H1 (cell line): ENCODE results near the gene ARL2BP. TPM values are rescaled to one million over a fixed set of nuclear protein-coding genes. Genes with fewer than 3 reads are reported as not detected.
A peak's percentile ranks its signal among the peaks of the same experiment; 100 is the strongest.
"Not testable (repeated sequence)": the region's sequence is repeated elsewhere in the genome, so short reads cannot be mapped to it uniquely, and the experiment has no call there.

Source experiments
- CTCF ChIA-PET: fragments of 300-600 bp; sonication (Branson Sonifier 250); formaldehyde crosslinking; loops from one replicate; lab custom pipeline; 2021; ENCODE audit not compliant: partially characterized antibody; lab: Charles Lee
- POLR2A ChIA-PET: fragments of 300-600 bp; sonication (Branson Sonifier 250); formaldehyde crosslinking; loops from one replicate; lab custom pipeline; 2021; ENCODE audit warnings: inconsistent platforms; ENCODE audit not compliant: partially characterized antibody; lab: Charles Lee
- DNase-seq, 2 experiments: peaks; one replicate each; pipeline versions ENCODE4 v3.0.0 to v3.0.0-alpha.2; 2010 to 2022; ENCODE audit warnings: low spot score in 2 of 2, low read depth in 1 of 2, mixed read lengths in 1 of 2
- FAIRE-seq: peaks from 2 replicates; lab custom pipeline; 2011; peaks lifted over from hg19 to GRCh38; lab: Jason Lieb, UNC
- H2AFZ ChIP-seq: 2 replicates; pipeline ENCODE4 v1.8.1; 2012; ENCODE audit warnings: low read length, inconsistent platforms
- H2AK5ac ChIP-seq: 2 replicates; pipeline ENCODE4 v1.6.1; 2013; ENCODE audit warnings: low read depth, low read length
- H2BK120ac ChIP-seq: replicated peaks from 2 replicates; pipeline ENCODE3; 2013; ENCODE audit warnings: low read depth, low read length, inconsistent platforms
- H2BK12ac ChIP-seq: 2 replicates; pipeline ENCODE4 v1.6.1; 2013; ENCODE audit warnings: low read depth, low read length
- H2BK15ac ChIP-seq: 2 replicates; pipeline ENCODE4 v1.6.1; 2013; ENCODE audit warnings: low read length
- H2BK20ac ChIP-seq: 2 replicates; pipeline ENCODE4 v1.6.1; 2013; ENCODE audit warnings: low read length
- H2BK5ac ChIP-seq: 2 replicates; pipeline ENCODE4 v1.6.1; 2013; ENCODE audit warnings: low read depth, low read length
- H3K14ac ChIP-seq: 2 replicates; pipeline ENCODE4 v1.6.1; 2013; ENCODE audit warnings: inconsistent platforms; ENCODE audit not compliant: insufficient read length
- H3K18ac ChIP-seq: 2 replicates; pipeline ENCODE4 v1.6.1; 2013; ENCODE audit warnings: low read length; ENCODE audit errors: extremely low read depth
- H3K23ac ChIP-seq: 2 replicates; pipeline ENCODE4 v1.6.1; 2013; ENCODE audit warnings: inconsistent platforms; ENCODE audit not compliant: insufficient read length
- H3K23me2 ChIP-seq: 2 replicates; pipeline ENCODE4 v1.6.1; 2013; ENCODE audit warnings: low read depth, low read length
- H3K27ac ChIP-seq: 2 replicates; pipeline ENCODE4 v1.6.1; 2011; ENCODE audit warnings: low read depth, low read length, inconsistent platforms
- H3K27me3 ChIP-seq, 4 experiments: replicated peaks in 1 of 4; 1 replicate in 1 of 4; 2 replicates in 3 of 4; pipeline versions ENCODE4 v1.6.1 to v1.8.1; 2011 to 2013; ENCODE audit warnings: low read length in 3 of 4, mild to moderate bottlenecking in 3 of 4, inconsistent platforms in 2 of 4, mixed read lengths in 2 of 4, moderate library complexity in 1 of 4; ENCODE audit not compliant: control insufficient read depth in 3 of 4, insufficient read depth in 3 of 4; ENCODE audit errors: extremely low read depth in 1 of 4
- H3K36me3 ChIP-seq, 4 experiments: 2 replicates each; pipeline versions ENCODE4 v1.6.1 to v1.8.1; 2011 to 2013; ENCODE audit warnings: mild to moderate bottlenecking in 4 of 4, low read length in 3 of 4, moderate library complexity in 2 of 4, control low read depth in 1 of 4, inconsistent platforms in 1 of 4; ENCODE audit not compliant: insufficient read depth in 4 of 4, control insufficient read depth in 2 of 4
- H3K4ac ChIP-seq: replicated peaks from 2 replicates; pipeline ENCODE3; 2013; ENCODE audit warnings: low read length, low read depth, mixed read lengths, inconsistent platforms; ENCODE audit not compliant: insufficient read length
- H3K4me1 ChIP-seq, 4 experiments: replicated peaks in 1 of 4; 1 replicate in 1 of 4; 2 replicates in 3 of 4; pipeline versions ENCODE4 v1.6.1 to v1.8.1; 2011 to 2013; ENCODE audit warnings: low read length in 3 of 4, inconsistent platforms in 2 of 4, mixed read lengths in 1 of 4; ENCODE audit not compliant: insufficient read depth in 4 of 4, control insufficient read depth in 3 of 4
- H3K4me2 ChIP-seq, 2 experiments: 2 replicates each; pipeline versions ENCODE4 v1.6.1 to v1.8.1; 2011 to 2013; ENCODE audit warnings: low read depth in 2 of 2, low read length in 2 of 2, control low read depth in 1 of 2, inconsistent platforms in 1 of 2, mild to moderate bottlenecking in 1 of 2; ENCODE audit not compliant: insufficient read depth in 1 of 2
- H3K4me3 ChIP-seq, 4 experiments: fragments of 200-600, 300-600 bp in 1 of 4; sonication (generic), shearing (Covaris generic), sonication (Bioruptor Twin) in 1 of 4; 2 replicates each; pipeline versions ENCODE4 v1.5.1 to v1.8.1; 2011 to 2016; ENCODE audit warnings: low read length in 4 of 4, low read depth in 3 of 4, control low read depth in 2 of 4, inconsistent platforms in 2 of 4, mild to moderate bottlenecking in 2 of 4, mixed read lengths in 1 of 4, moderate library complexity in 1 of 4; ENCODE audit not compliant: insufficient read depth in 2 of 4; ENCODE audit errors: extremely low read depth in 1 of 4
- H3K56ac ChIP-seq: replicated peaks from 2 replicates; pipeline ENCODE3; 2013; ENCODE audit warnings: low read depth, mild to moderate bottlenecking, mixed read lengths, low read length, inconsistent platforms; ENCODE audit not compliant: insufficient read length
- H3K79me1 ChIP-seq: 2 replicates; pipeline ENCODE4 v1.6.1; 2013; ENCODE audit warnings: low read depth, low read length, control low read depth
- H3K79me2 ChIP-seq, 2 experiments: 2 replicates each; pipeline versions ENCODE4 v1.6.1 to v1.8.1; 2012 to 2013; ENCODE audit warnings: low read length in 2 of 2, mild to moderate bottlenecking in 2 of 2, inconsistent platforms in 1 of 2; ENCODE audit not compliant: insufficient read depth in 2 of 2, control insufficient read depth in 1 of 2
- H3K9ac ChIP-seq, 4 experiments: replicated peaks in 1 of 4; 1 replicate in 1 of 4; 2 replicates in 3 of 4; pipeline versions ENCODE4 v1.6.1 to v1.8.1; 2011 to 2013; ENCODE audit warnings: low read depth in 3 of 4, low read length in 3 of 4, control low read depth in 2 of 4, mild to moderate bottlenecking in 2 of 4, moderate library complexity in 2 of 4, inconsistent platforms in 1 of 4; ENCODE audit errors: extremely low read depth in 1 of 4
- H3K9me3 ChIP-seq, 2 experiments: 2 replicates each; pipeline versions ENCODE4 v1.6.1 to v1.8.1; 2012 to 2013; ENCODE audit warnings: mild to moderate bottlenecking in 2 of 2, moderate library complexity in 2 of 2, control low read depth in 1 of 2, inconsistent platforms in 1 of 2, low read depth in 1 of 2, low read length in 1 of 2, mixed read lengths in 1 of 2; ENCODE audit not compliant: insufficient read depth in 2 of 2
- H4K20me1 ChIP-seq, 2 experiments: replicated peaks in 1 of 2; 2 replicates each; pipeline versions ENCODE3 to v1.8.1; 2011 to 2013; ENCODE audit warnings: inconsistent platforms in 2 of 2, low read length in 2 of 2, mild to moderate bottlenecking in 1 of 2; ENCODE audit not compliant: insufficient read depth in 2 of 2, control insufficient read depth in 1 of 2
- H4K5ac ChIP-seq: 2 replicates; pipeline ENCODE4 v1.6.1; 2013; ENCODE audit warnings: low read length, low read depth, mixed read lengths, inconsistent platforms; ENCODE audit not compliant: insufficient read length
- H4K8ac ChIP-seq: 2 replicates; pipeline ENCODE4 v1.8.0; 2013; ENCODE audit warnings: mild to moderate bottlenecking, moderate library complexity, low read length, inconsistent platforms; ENCODE audit not compliant: insufficient read depth; ENCODE audit errors: extremely low read depth
- H4K91ac ChIP-seq: replicated peaks from 2 replicates; pipeline ENCODE3; 2013; ENCODE audit warnings: low read length, mixed read lengths, inconsistent platforms; ENCODE audit not compliant: insufficient read length
- WGBS, 2 experiments: shearing (Covaris generic) in 1 of 2; methylation state at CpG; one replicate each; pipeline versions ENCODE4 v1.1.6 to v1.1.7; 2013 to 2015; ENCODE audit warnings: low lambda C conversion rate in 2 of 2, mixed read lengths in 2 of 2, inconsistent platforms in 1 of 2, low coverage in 1 of 2, missing lambda C conversion rate in 1 of 2; ENCODE audit not compliant: insufficient replicate concordance in 2 of 2, insufficient coverage in 1 of 2, insufficient read length in 1 of 2; ENCODE audit errors: extremely low coverage in 1 of 2, missing lambda C conversion rate in 1 of 2; 5-methylcytosine and 5-hydroxymethylcytosine counted together
- polyA plus RNA-seq, 7 experiments: library from polyadenylated mRNA; depleted of rRNA in 3 of 7; stranded (reverse) in 5 of 7; unstranded in 2 of 7; fragments of >200 nt in 5 of 7; fragments of 200-250 nt in 2 of 7; gene quantifications; 1 replicate in 5 of 7; 2 replicates in 1 of 7; 4 replicates in 1 of 7; pipeline versions ENCODE4 v1.2.1 to v1.2.3, GENCODE V29; 2011 to 2013; ENCODE audit warnings: missing spikeins in 2 of 7, mixed read lengths in 2 of 7
- total RNA-seq: library from RNA; stranded (reverse); fragmentation: NEBNext Ultra II Directional; extraction: Animal tissue kit (Norgen Biotek cat#: 25700); gene quantifications from 2 replicates; pipeline ENCODE4 v1.2.1, GENCODE V29; 2021

Gene ARL2BP
- total and polyA plus RNA-seq, 2 of the 8 experiments (the other 6 are each of a cell fraction or from before 2014, with no cell fraction given), result 13.6 to 18.3 TPM

DNA sequence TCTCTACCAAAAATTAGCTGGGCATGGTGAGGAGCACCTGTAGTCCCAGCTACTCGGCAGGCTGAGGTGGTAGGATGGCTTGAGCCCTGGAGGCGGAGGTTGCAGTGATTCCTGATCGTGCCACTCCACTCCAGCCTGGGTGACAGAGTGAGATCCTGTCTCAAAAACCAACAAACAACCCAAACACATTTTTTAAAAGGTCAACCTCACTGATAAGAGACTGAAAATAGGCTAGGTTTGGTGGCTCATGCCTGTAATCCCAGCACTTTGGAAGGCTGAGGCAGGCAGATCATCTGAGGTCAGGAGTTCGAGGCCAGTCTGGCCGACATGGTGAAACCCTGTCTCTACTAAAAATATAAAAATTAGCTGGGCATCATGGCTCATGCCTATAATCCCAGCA lies 30.9 kb downstream of the ARL2BP start:
- H2BK120ac ChIP-seq, H3K4me3 ChIP-seq, H3K4me2 ChIP-seq, H3K23me2 ChIP-seq, H3K9me3 ChIP-seq, POLR2A ChIA-PET, H3K79me2 ChIP-seq, H4K91ac ChIP-seq, H3K4me1 ChIP-seq, H3K27me3 ChIP-seq, H4K8ac ChIP-seq, H3K56ac ChIP-seq, H2BK20ac ChIP-seq, H2BK5ac ChIP-seq, DNase-seq, H3K27ac ChIP-seq, H3K79me1 ChIP-seq, H3K14ac ChIP-seq, H4K5ac ChIP-seq, H2AFZ ChIP-seq, H3K9ac ChIP-seq, H4K20me1 ChIP-seq, H3K23ac ChIP-seq, H3K4ac ChIP-seq, H3K36me3 ChIP-seq, H3K18ac ChIP-seq, FAIRE-seq, H2AK5ac ChIP-seq: not testable (repeated sequence)
- peak overlapping the region; percentile 46; the same call in 1 of the 2 replicates for H2BK15ac ChIP-seq
- WGBS, 2 experiments, result 83% methylated on average over 5 of the region's 5 CpGs; no CpG with 5 or more reads in 1 of the 2 experiments
- peak overlapping the region; percentile 75; the same call in 1 of the 2 replicates for H2BK12ac ChIP-seq
- CTCF ChIA-PET, result interaction anchor here (0.6 to 1.8 kb wide), 2 partner anchors 61 to 143 kb away, joined by 3 to 4 read pairs; no protein-coding TSS in a partner anchor
